HCEC 1CT (cell line): ENCODE measurements around the gene SCUBE3.

Experiments
- DNase-seq: peaks from one replicate; pipeline ENCODE4 v3.0.0-alpha.2; 2017

SCUBE3 gene

GRCh38 chr6:35214869-35215664 is 1.3 kb downstream of the SCUBE3 start:
- no peak for DNase-seq

GRCh38 chr6:35215665-35216411 is 2.1 kb downstream of the SCUBE3 start:
- DNase-seq = no peak

DNA sequence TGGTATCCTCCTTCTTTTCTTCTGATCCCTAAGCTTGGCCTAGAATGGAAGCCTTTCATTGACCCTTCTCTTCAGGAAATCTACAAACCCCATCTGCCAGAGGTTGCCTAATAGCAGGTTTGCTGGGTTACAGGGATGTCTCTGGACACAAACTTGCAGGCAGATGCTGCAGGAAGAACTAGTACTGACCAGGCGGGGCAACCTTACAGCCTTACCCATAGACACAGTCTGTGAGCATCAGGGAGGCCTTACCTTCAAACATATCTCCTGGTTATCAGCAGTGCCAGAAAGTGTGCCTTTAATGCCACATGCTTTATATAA is 2.6 kb downstream of the SCUBE3 start:
- no peak for DNase-seq

DNA sequence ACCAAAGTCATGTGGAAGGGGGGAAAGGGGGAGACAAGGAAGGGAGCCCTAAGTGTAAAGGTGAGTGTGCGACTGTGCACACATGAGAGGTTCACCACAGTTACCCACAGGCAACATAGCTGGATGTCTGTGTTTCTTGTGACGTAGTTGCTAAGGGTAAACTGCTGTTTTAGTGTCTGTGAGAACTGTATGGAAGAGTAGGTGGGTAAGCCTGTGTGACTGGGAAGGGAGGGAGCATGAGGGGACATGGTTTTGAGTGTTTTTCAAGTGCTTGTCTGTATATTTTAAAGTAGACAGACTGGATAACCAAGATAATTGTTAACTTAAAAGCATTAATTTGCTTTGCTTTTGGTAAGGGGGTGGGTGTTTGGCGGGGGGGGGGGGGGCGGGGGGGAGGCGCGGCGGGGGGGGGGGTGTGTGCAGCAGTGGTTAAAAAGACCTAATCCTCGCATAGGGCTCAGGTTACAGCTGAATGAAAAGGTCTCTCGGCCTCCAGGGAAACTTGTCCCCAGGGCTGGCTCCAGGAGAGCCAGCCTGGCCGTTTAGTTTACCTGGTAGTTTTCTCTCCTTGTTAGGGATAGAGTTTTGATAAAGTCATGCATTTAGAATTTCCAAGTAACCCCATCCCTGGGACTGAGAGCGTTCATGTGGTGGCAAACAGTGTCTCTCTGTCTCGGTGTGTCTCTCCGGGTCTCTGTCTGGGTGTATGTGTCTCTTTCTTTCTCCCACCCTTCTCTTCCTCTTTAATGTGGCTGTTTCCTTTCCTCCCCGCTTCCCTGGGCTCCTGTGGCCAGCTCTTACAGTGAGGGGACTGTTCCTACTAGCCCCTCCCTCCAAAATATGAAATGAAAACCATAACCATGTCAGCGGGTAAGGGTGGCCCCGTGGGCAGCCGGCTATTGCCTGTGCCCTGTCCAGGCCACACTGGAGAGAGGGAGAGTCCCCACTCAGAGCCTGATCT is 3.4 kb downstream of the SCUBE3 start:
- no peak for DNase-seq

DNA sequence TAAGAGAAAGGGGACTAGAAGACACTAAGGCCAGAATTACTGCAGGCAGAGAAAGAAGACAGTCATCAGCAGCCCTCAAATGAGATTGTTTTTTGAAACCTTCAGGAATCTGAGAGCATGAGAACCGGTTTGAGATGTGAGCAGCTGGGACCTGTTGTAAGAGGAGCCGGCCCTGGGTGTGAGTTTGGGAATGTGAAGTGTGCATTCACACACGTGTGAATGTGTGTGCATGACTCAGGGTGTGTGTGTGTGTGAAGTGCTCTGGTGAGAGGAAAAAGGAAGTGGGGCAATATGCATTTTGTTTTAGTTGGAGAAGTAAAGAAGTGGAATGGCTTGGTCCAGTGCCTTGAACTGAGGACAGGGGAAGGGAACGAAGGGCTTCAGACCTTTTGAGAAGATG is 4.3 kb downstream of the SCUBE3 start:
- no peak for DNase-seq

DNA sequence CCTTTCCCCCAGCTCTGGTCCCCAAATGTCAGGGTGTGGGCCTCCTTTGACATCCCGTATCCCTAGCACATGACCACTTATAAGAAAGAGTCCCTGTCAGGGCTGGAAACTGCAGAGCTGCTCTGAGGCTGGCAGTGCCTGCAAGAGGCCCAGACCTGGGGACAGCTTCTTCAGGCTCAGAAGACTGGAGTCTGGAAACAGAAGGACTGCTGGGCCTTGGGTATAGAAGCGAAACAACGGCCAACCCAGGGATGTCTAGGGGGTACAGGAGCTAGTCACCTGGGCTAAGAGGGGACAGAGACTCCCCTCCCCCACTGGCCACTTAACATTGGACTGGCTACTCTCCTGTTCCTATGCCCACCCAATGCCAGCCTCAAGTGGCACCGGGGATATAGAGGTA is 4.7 kb downstream of the SCUBE3 start:
- DNase-seq = no peak

GRCh38 chr6:35219683-35220326 is 6.0 kb downstream of the SCUBE3 start:
- no peak for DNase-seq

GRCh38 chr6:35220711-35221110 is 7.0 kb downstream of the SCUBE3 start:
- DNase-seq = no peak

- no peak for DNase-seq
Observed at GRCh38 chr6:35223396-35223795, 9.6 kb downstream of the SCUBE3 start.

DNA sequence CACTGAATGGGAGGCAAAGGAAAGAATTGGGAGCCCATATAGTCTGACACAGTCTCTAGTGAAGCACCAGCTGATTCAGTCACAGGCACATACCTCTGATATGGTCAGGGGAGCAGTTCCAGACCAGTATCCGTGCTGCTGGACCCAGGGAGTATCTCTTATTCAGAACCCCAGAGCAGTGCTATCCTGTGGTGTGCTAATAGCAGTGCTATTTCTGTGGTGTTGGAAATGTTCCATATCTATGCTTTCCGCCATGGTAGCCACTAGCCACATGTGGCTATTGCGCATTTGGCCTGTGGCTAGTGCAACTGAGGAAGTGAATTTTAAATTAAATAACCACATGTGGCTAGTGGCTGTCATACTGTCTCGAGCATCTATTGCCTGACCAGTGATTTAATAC is 11.0 kb downstream of the SCUBE3 start:
- DNase-seq = no peak

GRCh38 chr6:35228481-35228880 is 14.7 kb downstream of the SCUBE3 start:
- no peak for DNase-seq

DNA sequence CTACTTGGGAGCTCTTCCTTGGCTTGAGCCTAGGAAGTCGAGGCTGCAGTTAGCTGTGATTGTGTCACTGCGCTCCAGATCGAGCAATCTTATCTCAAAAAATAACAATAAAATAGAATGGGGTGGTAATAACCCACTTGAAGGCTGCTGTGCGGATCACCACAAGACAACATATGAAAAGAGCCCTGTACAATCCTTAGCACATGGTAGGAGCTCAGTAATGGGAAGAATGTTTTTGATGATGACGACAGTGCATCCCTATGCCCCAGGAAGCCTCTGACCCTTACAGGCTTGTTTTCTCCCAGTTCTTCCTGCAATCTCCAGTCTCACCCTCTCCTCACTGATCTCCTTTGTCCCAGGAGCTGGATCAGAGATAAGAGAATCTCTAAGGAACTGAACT is 15.5 kb downstream of the SCUBE3 start:
- no peak for DNase-seq

GRCh38 chr6:35230498-35230897 is 16.7 kb downstream of the SCUBE3 start:
- no peak for DNase-seq

DNA sequence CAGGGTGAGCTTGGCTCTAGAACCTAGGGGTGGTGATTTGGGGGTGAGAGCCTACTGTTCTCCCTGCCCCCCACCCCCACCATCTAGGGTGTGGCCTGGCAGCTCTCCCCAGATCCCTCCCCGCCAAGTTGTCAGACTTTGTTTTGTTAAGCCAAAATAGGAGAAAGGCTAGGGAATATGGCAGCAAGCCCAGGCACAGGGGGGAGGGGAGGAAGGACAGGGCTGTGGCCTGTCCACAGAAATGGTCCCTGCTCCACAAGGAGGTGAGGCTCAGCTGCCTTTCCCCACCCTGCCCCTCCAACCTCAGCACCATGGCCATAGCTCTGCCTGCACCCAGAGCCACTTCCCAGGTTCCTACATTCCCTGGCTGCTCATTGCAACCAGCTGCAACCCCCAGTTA is 17.2 kb downstream of the SCUBE3 start:
- no peak for DNase-seq

DNA sequence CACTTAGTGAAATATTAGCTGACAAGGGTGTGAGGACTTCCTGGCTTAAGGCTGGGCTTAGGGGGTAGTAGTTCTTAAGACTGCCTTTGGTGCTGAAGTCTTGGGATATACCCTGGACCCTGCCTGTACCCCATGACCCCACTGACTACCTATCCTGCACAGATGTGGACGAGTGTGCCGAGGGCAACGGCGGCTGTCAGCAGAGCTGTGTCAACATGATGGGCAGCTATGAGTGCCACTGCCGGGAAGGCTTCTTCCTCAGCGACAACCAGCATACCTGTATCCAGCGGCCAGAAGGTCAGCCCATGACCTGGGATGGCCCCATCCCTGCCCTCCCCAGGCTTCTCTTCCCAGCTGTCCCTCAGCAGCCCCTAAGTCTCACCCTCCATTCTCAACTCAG is 17.8 kb downstream of the SCUBE3 start:
- DNase-seq = no peak

GRCh38 chr6:35234901-35235300 is 21.1 kb downstream of the SCUBE3 start:
- DNase-seq = no peak

DNA sequence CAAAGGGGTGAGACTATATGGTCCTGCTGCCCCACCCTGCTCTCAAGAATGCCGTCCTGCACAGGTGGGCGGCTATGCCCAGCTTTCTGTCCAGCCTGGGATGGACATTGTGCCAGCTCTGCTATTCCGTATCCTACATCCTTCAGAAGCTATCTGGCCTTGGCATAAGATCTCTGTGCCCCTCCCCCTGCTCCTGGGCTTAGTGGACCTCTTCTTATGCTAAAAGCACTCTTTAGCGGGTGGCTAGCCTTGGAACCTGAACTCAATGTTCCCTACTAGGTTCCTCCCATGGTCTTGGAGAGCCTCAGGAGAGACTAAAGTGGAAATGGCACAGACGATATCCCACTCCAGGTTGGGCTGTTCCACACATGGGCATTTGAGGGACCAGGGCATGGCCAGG is 22.5 kb downstream of the SCUBE3 start:
- no peak for DNase-seq

DNA sequence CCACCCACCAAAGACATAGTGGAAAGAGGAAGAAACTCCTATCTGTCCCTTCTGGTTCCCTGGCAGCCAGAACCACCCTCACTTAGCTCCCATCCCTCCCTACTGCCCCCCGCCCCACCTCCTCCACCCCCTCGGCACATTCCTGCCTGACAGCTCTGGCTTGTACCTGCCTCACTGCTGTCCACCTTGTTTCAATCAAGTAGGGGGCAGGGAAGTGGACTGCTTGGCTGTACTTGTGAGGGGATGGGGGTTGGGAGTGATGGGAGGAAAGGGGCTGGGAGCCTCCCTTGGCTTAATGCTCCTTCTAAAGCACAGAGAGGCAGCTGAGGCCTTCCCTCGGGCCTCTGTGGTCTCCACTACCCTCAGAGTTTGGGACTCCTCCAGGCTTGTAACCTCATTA is 23.7 kb downstream of the SCUBE3 start:
- no peak for DNase-seq

GRCh38 chr6:35238843-35239289 is 25.1 kb downstream of the SCUBE3 start:
- no peak for DNase-seq

DNA sequence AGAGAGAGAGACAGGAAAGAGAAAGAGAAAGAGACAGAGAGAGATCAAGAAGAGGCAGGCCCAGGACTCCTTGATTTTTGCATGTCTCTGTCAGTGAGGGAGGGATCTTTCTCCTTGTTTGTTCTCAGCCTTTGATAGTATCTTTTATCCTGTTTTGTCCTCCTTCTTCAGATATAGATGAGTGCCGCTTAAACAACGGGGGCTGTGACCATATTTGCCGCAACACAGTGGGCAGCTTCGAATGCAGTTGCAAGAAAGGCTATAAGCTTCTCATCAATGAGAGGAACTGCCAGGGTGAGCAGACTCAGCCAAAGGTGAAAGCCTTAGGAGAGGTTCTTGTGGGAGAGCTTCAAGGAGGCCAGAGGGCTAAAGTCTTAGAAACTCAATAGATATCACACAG is 25.8 kb downstream of the SCUBE3 start:
- no peak for DNase-seq

DNA sequence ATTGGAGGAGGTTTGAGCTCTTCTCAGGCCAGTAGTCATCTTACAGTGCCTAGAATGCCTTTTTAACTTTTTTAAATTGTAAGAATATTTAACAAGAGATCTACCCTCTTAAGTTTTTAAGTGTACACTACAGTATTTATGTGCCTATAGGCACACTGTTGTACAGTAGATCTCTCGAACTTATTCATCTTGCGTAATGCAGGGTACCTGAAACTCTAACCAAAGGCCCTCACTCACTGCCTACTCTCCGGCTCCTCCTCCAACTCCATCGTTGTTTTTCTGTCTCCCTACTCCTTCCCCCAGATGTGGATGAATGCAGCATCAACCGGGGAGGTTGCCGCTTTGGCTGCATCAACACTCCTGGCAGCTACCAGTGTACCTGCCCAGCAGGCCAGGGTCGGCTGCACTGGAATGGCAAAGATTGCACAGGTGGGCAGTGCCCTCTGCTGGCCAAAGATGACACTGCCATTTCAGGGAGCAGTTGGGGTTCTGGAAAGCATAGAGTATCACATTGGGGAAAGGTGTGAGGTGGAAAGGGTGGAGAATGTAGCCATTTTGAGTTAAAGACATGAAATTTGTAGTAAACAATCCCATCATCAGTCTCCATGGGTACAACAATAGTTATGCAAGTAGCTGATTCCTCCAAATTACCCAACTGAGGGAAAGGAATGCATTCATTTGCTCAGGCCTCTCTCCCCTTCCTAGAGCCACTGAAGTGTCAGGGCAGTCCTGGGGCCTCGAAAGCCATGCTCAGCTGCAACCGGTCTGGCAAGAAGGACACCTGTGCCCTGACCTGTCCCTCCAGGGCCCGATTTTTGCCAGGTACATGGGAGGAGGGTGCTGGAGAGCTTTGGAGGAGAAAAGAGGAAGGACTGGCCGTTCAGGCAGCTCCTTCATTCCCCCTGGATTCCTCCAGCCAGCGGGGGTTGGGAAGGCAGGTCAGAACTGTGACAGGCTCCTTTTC is 27.4 kb downstream of the SCUBE3 start:
- DNase-seq = peak; percentile 24

- DNase-seq = no peak
Observed at GRCh38 chr6:35242486-35242885, 28.7 kb downstream of the SCUBE3 start.
